ENCODE results near the gene CLASRP. TPM values are rescaled to one million over a fixed set of nuclear protein-coding genes. Genes with fewer than 3 reads are reported as not detected.

Gene CLASRP
- polyA plus RNA-seq, 2 of the 4 experiments (the other 2 are of a cell fraction): 39.0 to 86.4 TPM

GRCh38 chr19:45010306-45010705 lies 28.5 kb upstream of the CLASRP start:
- DNase-seq (ENCODE audit: low read depth in 1 of 2, low spot score in 1 of 2) (no peak), FAIRE-seq (no peak), ATAC-seq (0 out of 6 replicates have a peak, but pooled peaks of 1 of the 2 experiments have one; percentile 15)
- ChIA-PET POLR2A (no interaction called here), CTCF (interaction anchor here (0.7 to 1.9 kb wide), 4 partner anchors 10 to 59 kb away, joined by 3 to 9 read pairs (median 3); no protein-coding TSS in a partner anchor)
- no peaks in the 10 kb centered on the region; the same call in 2 of the 3 replicates for H3K4me1 ChIP-seq
- H3K27ac ChIP-seq: no peak overlapping the region
- WGBS (ENCODE audit: missing lambda C conversion rate): 69% methylated on average over 6 of the region's 6 CpGs
- no peak overlapping the region for H3K4me3 ChIP-seq
- TF ChIP-seq MAX (IDR thresholded peaks at IDR 0.05) (no peak), CHD4 (IDR thresholded peaks at IDR 0.05; ENCODE audit: borderline replicate concordance) (no peak)
- H3K9me3 ChIP-seq: no peaks in the 10 kb centered on the region
- no peak overlapping the region for H3K4me2 ChIP-seq

- CTCF ChIA-PET: interaction anchor here (0.6 to 2.0 kb wide), 3 partner anchors 48 to 108 kb away, joined by 3 to 6 read pairs (median 5); no protein-coding TSS in a partner anchor
- Histone ChIP-seq H3K4me2 (no peak overlapping the region), H3K4me3 (no peak overlapping the region), H3K27ac (no peak overlapping the region), H3K4me1 (no peaks in the 10 kb centered on the region; the same call in 2 of the 3 replicates), H3K9me3 (no peaks in the 10 kb centered on the region)
- TF ChIP-seq PBX3 (IDR thresholded peaks at IDR 0.05) (no peak), POLR2AphosphoS2 (conservative IDR thresholded peaks at IDR 0.05; ENCODE audit: low read length) (no peak), EP300 (IDR thresholded peaks at IDR 0.05) (no peak)
- POLR2A ChIA-PET: no interaction called here
- 96% methylated on average over 41 of the region's 42 CpGs for WGBS (ENCODE audit: missing lambda C conversion rate)
- no peak for DNase-seq (ENCODE audit: low read depth in 1 of 2, low spot score in 1 of 2)
- FAIRE-seq: no peak
- ATAC-seq: no peak
Observed at GRCh38 chr19:45011959-45012358, 26.9 kb upstream of the CLASRP start.

GRCh38 chr19:45016388-45017314 lies 22.2 kb upstream of the CLASRP start:
- 67% methylated on average over 13 of the region's 13 CpGs for WGBS (ENCODE audit: missing lambda C conversion rate)
- Histone ChIP-seq H3K4me3 (no peak overlapping the region), H3K4me1 (no peaks in the 10 kb centered on the region), H3K9me3 (no peaks in the 10 kb centered on the region), H3K27ac (no peak overlapping the region), H3K4me2 (no peak overlapping the region)
- CTCF ChIA-PET: interaction anchor here (0.6 to 2.3 kb wide), 9 partner anchors 8 to 108 kb away, joined by 3 to 27 read pairs (median 4); no protein-coding TSS in a partner anchor
- DNase-seq (ENCODE audit: low read depth in 1 of 2, low spot score in 1 of 2) (peak; percentile 78 to 82), FAIRE-seq (peak; percentile 46), ATAC-seq (peak; percentile 91 to 94)
- POLR2A ChIA-PET: no interaction called here
- TF ChIP-seq SMC3 (IDR thresholded peaks at IDR 0.05) (peak; percentile 50; the same call in 2 of the 3 replicates), KDM5A (IDR thresholded peaks at IDR 0.05) (no peak), E2F6 (IDR thresholded peaks at IDR 0.05; ENCODE audit: borderline replicate concordance, low read depth) (no peak), HOXB5 (CRISPR knock-in tag; IDR thresholded peaks at IDR 0.05) (no peak), MAZ (IDR thresholded peaks at IDR 0.05; ENCODE audit: borderline replicate concordance, low read depth, low read length) (no peak), NPAS2 (CRISPR knock-in tag; IDR thresholded peaks at IDR 0.05; ENCODE audit: borderline replicate concordance) (no peak), FOSB (CRISPR knock-in tag; IDR thresholded peaks at IDR 0.05) (no peak), ATOH8 (CRISPR knock-in tag; IDR thresholded peaks at IDR 0.05; ENCODE audit: low read depth) (no peak), CEBPB (IDR thresholded peaks at IDR 0.05) (no peak), KDM1A (IDR thresholded peaks at IDR 0.05; ENCODE audit: low read depth) (no peak), HOXB13 (CRISPR knock-in tag; IDR thresholded peaks at IDR 0.05; ENCODE audit: low read depth) (0 out of 2 replicates have a peak, but pooled peaks have one; percentile 24), HES2 (IDR thresholded peaks at IDR 0.05) (no peak), TP53 (CRISPR knock-in tag; IDR thresholded peaks at IDR 0.05) (0 out of 2 replicates have a peak, but pooled peaks have one; percentile 24), MAFK (IDR thresholded peaks at IDR 0.05; ENCODE audit: partially characterized antibody) (no peak), SREBF2 (IDR thresholded peaks at IDR 0.05) (no peak), RAD21 (conservative IDR thresholded peaks at IDR 0.05 in 1 of 2, IDR thresholded peaks at IDR 0.05 in 1 of 2) (peak; percentile 72 to 87), CBX2 (IDR thresholded peaks at IDR 0.05; ENCODE audit: borderline replicate concordance, low read depth) (no peak), GATA3 (IDR thresholded peaks at IDR 0.05; ENCODE audit: borderline replicate concordance) (no peak), REST (IDR thresholded peaks at IDR 0.05) (no peak), ZNF302 (CRISPR knock-in tag; IDR thresholded peaks at IDR 0.05) (no peak), MYC (IDR thresholded peaks at IDR 0.05; ENCODE audit: borderline replicate concordance, low read length) (no peak)

Data from A549 (cell line).